Endothelial cell of umbilical vein (primary cell): ENCODE measurements around the gene MEN1. TPM values are rescaled to one million over a fixed set of nuclear protein-coding genes. Genes with fewer than 3 reads are reported as not detected.

Experiments
- BruUV-seq: library from RNA; stranded (reverse); fragments of 400-500 nt; replicated peaks from 2 replicates; lab custom pipeline; 2021; lab: Mats Ljungman, UMichigan
- CTCF ChIA-PET: fragments of 300-600, 350-600 bp; sonication (Branson Sonifier 250); formaldehyde crosslinking; loops from one replicate; lab custom pipeline; 2021; ENCODE audit warnings: antibody characterized with exemption, inconsistent platforms; lab: Charles Lee
- POLR2A ChIA-PET: fragments of 300-600, 350-600 bp; sonication (Branson Sonifier 250); formaldehyde crosslinking; loops from one replicate; lab custom pipeline; 2021; ENCODE audit warnings: antibody characterized with exemption, inconsistent platforms; lab: Charles Lee
- DNase-seq: peaks from one replicate; pipeline ENCODE4 v3.0.0-alpha.2; 2011; ENCODE audit warnings: low read depth, low spot score
- FAIRE-seq: peaks from 2 replicates; lab custom pipeline; 2011; peaks lifted over from hg19 to GRCh38; lab: Jason Lieb, UNC
- H2AFZ ChIP-seq: 2 replicates; pipeline ENCODE4 v1.6.0; 2012; ENCODE audit warnings: low read depth, low read length, control low read depth, inconsistent platforms
- H3K27ac ChIP-seq: 2 replicates; pipeline ENCODE4 v1.5.1; 2011; ENCODE audit warnings: low read depth, mild to moderate bottlenecking, control low read depth, low read length, moderate library complexity; ENCODE audit not compliant: insufficient read depth
- H3K27me3 ChIP-seq, 2 experiments: 2 replicates each; pipeline versions ENCODE4 v1.6.0 to v1.6.1; 2011; ENCODE audit warnings: low read length in 2 of 2, mixed read lengths in 1 of 2; ENCODE audit not compliant: control insufficient read depth in 2 of 2, insufficient read depth in 2 of 2
- H3K36me3 ChIP-seq, 2 experiments: 2 replicates in 1 of 2; 3 replicates in 1 of 2; pipeline ENCODE4 v1.5.1; 2011; ENCODE audit warnings: low read length in 2 of 2, mild to moderate bottlenecking in 1 of 2, moderate library complexity in 1 of 2; ENCODE audit not compliant: control insufficient read depth in 2 of 2, insufficient read depth in 2 of 2; ENCODE audit errors: extremely low read depth in 1 of 2
- H3K4me1 ChIP-seq: 3 replicates; pipeline ENCODE4 v1.5.1; 2011; ENCODE audit warnings: mild to moderate bottlenecking, low read length; ENCODE audit not compliant: control insufficient read depth, insufficient read depth; ENCODE audit errors: extremely low read depth
- H3K4me2 ChIP-seq: 2 replicates; pipeline ENCODE4 v1.6.1; 2011; ENCODE audit warnings: low read length, control low read depth, mixed read lengths; ENCODE audit not compliant: insufficient read depth
- H3K4me3 ChIP-seq, 3 experiments: fragments of 200-600 bp in 1 of 3; sonication (generic), shearing (Covaris generic) in 1 of 3; replicated peaks in 1 of 3; 2 replicates each; pipeline ENCODE4 v1.5.1; 2011 to 2016; ENCODE audit warnings: control low read depth in 3 of 3, low read length in 3 of 3, mild to moderate bottlenecking in 2 of 3, inconsistent platforms in 1 of 3, low read depth in 1 of 3, moderate library complexity in 1 of 3; ENCODE audit not compliant: insufficient read depth in 1 of 3
- H3K79me2 ChIP-seq: 2 replicates; pipeline ENCODE4 v1.6.0; 2012; ENCODE audit warnings: low read length, inconsistent platforms; ENCODE audit not compliant: control insufficient read depth, insufficient read depth
- H3K9ac ChIP-seq: replicated peaks from 2 replicates; pipeline ENCODE3; 2011; ENCODE audit warnings: low read length, control low read depth; ENCODE audit not compliant: insufficient read depth; ENCODE audit errors: extremely low read depth
- H3K9me1 ChIP-seq: replicated peaks from 3 replicates; pipeline ENCODE4 v1.6.0; 2011; ENCODE audit warnings: mild to moderate bottlenecking, low read length; ENCODE audit not compliant: control insufficient read depth, insufficient read depth; ENCODE audit errors: extremely low read depth
- H3K9me3 ChIP-seq: replicated peaks from 2 replicates; pipeline ENCODE4 v1.5.1; 2012; ENCODE audit warnings: low read length, inconsistent platforms; ENCODE audit not compliant: control insufficient read depth, insufficient read depth
- H4K20me1 ChIP-seq: replicated peaks from 2 replicates; pipeline ENCODE3; 2011; ENCODE audit warnings: mild to moderate bottlenecking, low read length; ENCODE audit not compliant: control insufficient read depth, insufficient read depth; ENCODE audit errors: extremely low read depth
- CTCF ChIP-seq, 2 donors: IDR thresholded peaks; 1 replicate in 1 of 2; 2 replicates in 1 of 2; pipeline ENCODE4 v1.5.1; 2011; ENCODE audit warnings: low read length in 2 of 2, mild to moderate bottlenecking in 2 of 2, moderate library complexity in 2 of 2, control low read depth in 1 of 2, inconsistent platforms in 1 of 2, low read depth in 1 of 2; ENCODE audit not compliant: insufficient read depth in 1 of 2; ENCODE audit errors: extremely low read depth in 1 of 2
- EZH2 ChIP-seq: IDR thresholded peaks from 2 replicates; pipeline ENCODE4 v1.6.1; 2012; ENCODE audit warnings: borderline replicate concordance, low read depth, mild to moderate bottlenecking, moderate library complexity, low read length, inconsistent platforms; ENCODE audit not compliant: severe bottlenecking
- FOS ChIP-seq: IDR thresholded peaks from 2 replicates; pipeline ENCODE4 v1.6.1; 2011; ENCODE audit warnings: mild to moderate bottlenecking, low read length, moderate library complexity, borderline replicate concordance; ENCODE audit not compliant: insufficient read depth
- GATA2 ChIP-seq: IDR thresholded peaks from 2 replicates; pipeline ENCODE4 v1.7.0; 2011; ENCODE audit warnings: low read depth, mild to moderate bottlenecking, moderate library complexity, mixed read lengths, low read length; ENCODE audit not compliant: insufficient read length, insufficient read depth
- JUN ChIP-seq: IDR thresholded peaks from 2 replicates; pipeline ENCODE4 v1.6.1; 2011; ENCODE audit warnings: borderline replicate concordance, low read depth; ENCODE audit not compliant: insufficient read length, insufficient read depth
- MAX ChIP-seq: IDR thresholded peaks from 2 replicates; pipeline ENCODE4 v1.6.1; 2011; ENCODE audit not compliant: insufficient read depth, insufficient read length
- MYC ChIP-seq: IDR thresholded peaks from one replicate; pipeline ENCODE4 v1.6.1; 2011; ENCODE audit warnings: mild to moderate bottlenecking, low read depth, low read length
- POLR2A ChIP-seq: IDR thresholded peaks from 2 replicates; pipeline ENCODE4 v1.6.1; 2012; ENCODE audit warnings: low read depth, mild to moderate bottlenecking, control low read depth, low read length
- POLR2AphosphoS5 ChIP-seq: IDR thresholded peaks from 2 replicates; pipeline ENCODE4 v1.6.1; 2012; ENCODE audit warnings: low read depth, mild to moderate bottlenecking, control low read depth, low read length, moderate library complexity; ENCODE audit not compliant: insufficient read depth
- dilution Hi-C: fragments of 300-500 bp; cut with MboI; formaldehyde crosslinking; loops from one replicate; pipeline ENCODE4 v1.15.0; 2019; ENCODE audit warnings: low sequenced_read_pairs; ENCODE audit not compliant: extremely low pct_ligation_motif_present
- intact Hi-C: fragments of 100-400 bp; cut with micrococcal nuclease; formaldehyde crosslinking; loops from one replicate; pipeline ENCODE4 v1.10.0; 2022
- polyA plus RNA-seq, 4 experiments: library from polyadenylated mRNA; depleted of rRNA in 3 of 4; stranded (reverse) in 3 of 4; unstranded in 1 of 4; fragments of >200 nt; gene quantifications; 2 replicates each; pipeline versions ENCODE4 v1.2.1 to v1.2.3, GENCODE V29; 2011 to 2012; ENCODE audit warnings: missing spikeins in 1 of 4
- total RNA-seq: library from RNA; stranded (reverse); gene quantifications from 2 replicates; pipeline ENCODE4 v1.2.3, GENCODE V29; 2021

Gene MEN1
- total and polyA plus RNA-seq, 2 donors (not counting 3 experiments of a cell fraction or from before 2014, with no cell fraction given) = 41.1 to 43.1 TPM

GRCh38 chr11:64764753-64765152, 45.6 kb downstream of the MEN1 start:
- Histone ChIP-seq H3K9me3 (no peaks in the 10 kb centered on the region), H4K20me1 (peaks cover 3% of the 10 kb centered on the region), H3K27me3 (no peaks in the 10 kb centered on the region), H3K27ac (no peak overlapping the region), H3K4me2 (no peak overlapping the region), H3K36me3 (peaks cover 49 to 61% of the 10 kb centered on the region in 2 experiments), H3K79me2 (peaks cover 31% of the 10 kb centered on the region), H2AFZ (no peak overlapping the region), H3K9me1 (no peaks in the 10 kb centered on the region), H3K4me1 (peaks cover 20% of the 10 kb centered on the region), H3K4me3 (no peak overlapping the region), H3K9ac (no peak overlapping the region)
- CTCF ChIA-PET = interaction anchor here (1.6 to 2.6 kb wide), 2 partner anchors 8 to 13 kb away, joined by 6 to 12 read pairs; no protein-coding TSS in a partner anchor
- no peak for FAIRE-seq
- POLR2A ChIA-PET = interaction anchor here (0.8 kb wide), 1 partner anchor 14 kb away, joined by 3 read pairs; the partner anchor contains the start of gene SF1
- DNase-seq = no peak
- TF ChIP-seq EZH2 = no peak
- TF ChIP-seq MAX = no peak
- no peak for TF ChIP-seq POLR2A
- TF ChIP-seq JUN = no peak
- no peak for TF ChIP-seq MYC
- no peak for TF ChIP-seq POLR2AphosphoS5
- TF ChIP-seq FOS = no peak
- no peak for TF ChIP-seq CTCF (IDR thresholded peaks at IDR 0.05; ENCODE audit: extremely low read depth in 1 of 2, insufficient read depth in 1 of 2, low read depth in 1 of 2, low read length in 2 of 2)
- TF ChIP-seq GATA2 = no peak
- TSS peak; percentile 49 for BruUV-seq
- dilution Hi-C loops = no loop called here
- intact Hi-C loops = no loop called here
